CD4-positive, alpha-beta T cell treated with Interleukin-21 for 1 hour (primary cell): ENCODE data around the gene SLC25A52.
"Not testable (repeated sequence)": the region's sequence is repeated elsewhere in the genome, so short reads cannot be mapped to it uniquely, and the experiment has no call there.

Source experiments
- DNase-seq: peaks from one replicate; pipeline ENCODE4 v3.0.0-alpha.2; 2020

Gene SLC25A52

GRCh38 chr18:31760695-31761094 lies at the start of gene SLC25A52:
SLC25A52 (minus strand) TSS chr18:31760880; CDS start chr18:31760661, 219 bp downstream.
- no peak for DNase-seq

- not testable (repeated sequence) for DNase-seq
Measured at GRCh38 chr18:31809049-31809448, 48.4 kb upstream of the SLC25A52 start.

GRCh38 chr18:31801078-31801477 lies 40.4 kb upstream of the SLC25A52 start:
- DNase-seq = no peak

DNA sequence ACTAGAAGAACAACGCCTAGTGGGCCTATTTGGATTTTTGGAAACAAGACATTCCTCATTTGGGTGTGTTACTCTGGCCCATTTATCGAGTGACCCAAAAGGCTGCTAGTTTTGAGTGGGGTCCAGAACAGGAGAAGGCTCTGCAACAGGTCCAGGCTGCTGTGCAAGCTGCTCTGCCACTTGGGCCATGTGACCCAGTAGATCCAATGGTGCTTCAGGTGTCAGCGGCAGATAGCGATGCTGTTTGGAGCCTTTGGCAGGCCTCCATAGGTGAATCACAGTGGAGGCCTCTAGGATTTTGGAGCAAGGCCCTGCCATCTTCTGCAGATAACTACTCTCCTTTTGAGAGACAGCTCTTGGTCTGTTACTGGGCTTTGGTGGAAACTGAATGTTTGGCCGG lies 38.6 kb upstream of the SLC25A52 start:
- not testable (repeated sequence) for DNase-seq

DNA sequence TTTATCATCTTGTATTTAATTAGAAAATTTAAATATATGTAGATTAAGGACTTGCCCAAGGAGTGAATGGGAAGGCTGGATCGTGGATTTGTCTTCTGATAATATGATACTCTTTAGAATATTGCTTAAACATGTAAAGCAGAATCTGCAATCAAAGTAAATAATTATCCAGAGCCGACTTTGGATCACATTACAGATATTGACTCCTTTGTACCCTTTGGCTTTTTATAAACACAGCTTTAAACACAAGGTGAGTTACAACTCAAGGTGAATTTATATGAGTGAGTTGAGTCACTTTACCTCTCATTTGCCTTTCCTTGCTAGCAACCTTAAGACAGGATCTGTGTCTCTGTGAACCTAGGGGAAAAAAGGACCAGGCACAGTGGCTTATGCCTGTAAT lies 37.7 kb upstream of the SLC25A52 start:
- no peak for DNase-seq

DNA sequence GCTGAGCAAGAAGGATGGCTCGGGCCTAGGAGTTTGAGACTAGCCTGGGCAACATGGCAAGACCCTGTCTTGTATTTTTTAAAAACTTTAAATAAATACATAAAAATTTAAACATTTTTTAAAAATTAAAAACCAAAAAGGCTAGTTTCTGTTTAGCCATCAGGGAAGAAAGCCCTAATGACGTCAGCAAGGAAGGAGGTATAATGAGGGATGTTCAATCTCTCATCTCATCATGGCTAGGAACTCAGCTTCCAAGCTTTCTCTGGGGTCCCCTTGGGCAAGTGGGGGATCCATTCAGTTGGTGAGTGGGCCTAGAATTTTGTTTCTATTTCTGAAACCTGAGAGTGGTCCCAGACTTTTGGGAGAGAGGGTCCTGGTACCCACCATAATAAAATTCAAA lies 35.1 kb upstream of the SLC25A52 start:
- DNase-seq = no peak

- DNase-seq = no peak
Measured at GRCh38 chr18:31793531-31793930, 32.9 kb upstream of the SLC25A52 start.

- DNase-seq = no peak
Measured at GRCh38 chr18:31792580-31792911, 31.9 kb upstream of the SLC25A52 start.

- DNase-seq = no peak
Measured at GRCh38 chr18:31791817-31792579, 31.3 kb upstream of the SLC25A52 start.

GRCh38 chr18:31789409-31789808 lies 28.7 kb upstream of the SLC25A52 start:
- DNase-seq = no peak

GRCh38 chr18:31783059-31783458 lies 22.4 kb upstream of the SLC25A52 start:
- no peak for DNase-seq

- DNase-seq = no peak
Measured at GRCh38 chr18:31778391-31778950, 17.8 kb upstream of the SLC25A52 start.

- no peak for DNase-seq
Measured at GRCh38 chr18:31776093-31776492, 15.4 kb upstream of the SLC25A52 start.

DNA sequence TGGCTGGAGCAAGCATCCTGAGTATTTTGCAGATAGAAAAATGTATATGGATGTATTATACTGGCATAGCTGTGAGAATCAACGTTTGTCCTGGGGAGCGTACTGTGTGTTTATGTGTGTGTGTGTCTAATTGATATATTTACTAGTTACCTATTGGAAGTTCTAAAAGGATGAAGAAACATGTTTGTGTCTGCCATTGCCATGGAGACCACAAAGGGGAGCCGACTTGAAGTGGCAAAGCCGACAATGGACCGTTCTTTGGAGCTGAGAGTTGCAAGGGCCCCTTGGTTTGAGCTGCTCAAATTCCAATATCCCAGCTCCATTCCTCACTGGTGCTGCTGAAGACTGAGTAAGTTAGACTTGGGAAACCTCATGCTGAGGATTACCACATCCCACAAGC lies 14.3 kb upstream of the SLC25A52 start:
- no peak for DNase-seq

DNA sequence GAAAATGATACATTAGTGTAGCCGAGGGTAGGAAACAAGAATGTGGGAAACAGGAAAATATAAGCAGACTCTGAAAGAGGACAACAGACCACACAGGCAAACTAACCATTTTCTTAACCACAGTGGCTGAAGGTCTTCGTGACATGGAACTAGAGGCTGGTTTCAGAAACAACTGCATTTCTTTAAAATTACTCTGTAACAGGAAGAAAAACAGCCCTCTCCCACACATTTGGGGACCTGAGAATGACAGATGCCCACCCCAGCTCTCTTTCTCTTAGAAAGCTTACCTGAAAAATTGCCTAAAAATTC lies 13.8 kb upstream of the SLC25A52 start:
- no peak for DNase-seq

GRCh38 chr18:31773774-31774476 lies 13.2 kb upstream of the SLC25A52 start:
- no peak for DNase-seq

DNA sequence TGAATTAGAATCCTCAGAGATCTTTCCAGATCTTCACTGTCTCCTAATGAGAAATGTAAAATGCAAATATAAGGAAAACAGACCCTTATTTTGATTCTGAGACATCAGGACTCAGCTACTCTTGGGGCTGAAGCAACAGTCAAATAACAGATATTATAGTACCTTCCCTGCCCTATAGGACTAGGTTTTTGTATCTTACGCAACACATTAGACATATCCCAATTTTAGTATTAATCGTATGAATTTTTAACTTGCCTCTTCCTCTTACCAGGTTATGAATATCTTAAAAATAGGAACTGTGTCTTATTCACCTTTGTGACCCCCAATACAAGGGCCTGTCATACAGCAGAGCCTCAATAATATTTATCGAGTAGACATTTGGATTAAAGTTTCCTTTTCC lies 12.0 kb upstream of the SLC25A52 start:
- no peak for DNase-seq

GRCh38 chr18:31750273-31750672 lies 10.4 kb downstream of the SLC25A52 start:
- no peak for DNase-seq

- DNase-seq = no peak
Measured at GRCh38 chr18:31746396-31746795, 14.3 kb downstream of the SLC25A52 start.

GRCh38 chr18:31744321-31745067 lies 16.2 kb downstream of the SLC25A52 start:
- no peak for DNase-seq

DNA sequence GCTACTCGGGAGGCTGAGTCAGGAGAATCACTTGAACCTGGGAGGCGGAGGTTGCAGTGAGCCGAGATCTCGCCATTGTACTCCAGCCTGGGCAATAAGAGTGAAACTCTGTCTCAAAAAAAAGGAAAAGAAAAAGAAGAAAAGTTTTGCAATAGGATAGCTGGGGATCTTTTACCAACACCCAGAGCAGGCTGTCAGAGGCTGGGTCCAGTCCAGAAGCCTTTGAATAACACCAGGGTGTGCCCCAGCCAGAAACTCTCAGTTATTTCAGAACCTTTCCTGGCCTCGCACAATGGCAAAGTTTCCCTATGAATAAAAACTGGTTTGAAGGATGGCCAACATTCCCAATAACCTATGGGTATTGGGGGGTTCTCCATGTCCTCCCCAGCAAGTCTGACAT lies 17.1 kb downstream of the SLC25A52 start:
- DNase-seq = not testable (repeated sequence)

GRCh38 chr18:31741097-31741735 lies 19.5 kb downstream of the SLC25A52 start:
- DNase-seq = peak; percentile 61

DNA sequence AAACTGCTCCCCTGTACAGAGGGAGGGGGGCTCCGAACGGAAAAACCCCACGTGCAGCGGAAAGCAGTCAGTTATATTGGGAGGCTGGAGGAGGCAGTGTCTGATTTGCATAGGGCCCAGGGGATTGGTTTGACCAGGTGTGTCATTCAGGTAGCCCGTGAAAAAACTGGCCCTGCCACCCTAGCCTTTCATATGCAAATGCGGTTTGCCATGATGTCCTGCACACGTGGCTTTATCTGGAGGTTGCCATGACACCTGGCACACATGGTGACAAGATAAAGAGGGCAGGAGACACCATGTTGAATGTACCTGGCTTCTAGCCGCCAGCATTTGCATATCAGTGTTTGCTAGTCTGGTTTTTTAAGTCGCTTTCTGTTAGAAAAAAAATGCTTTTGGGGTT lies 20.5 kb downstream of the SLC25A52 start:
- DNase-seq = no peak
